ENCODE data around the gene ZMIZ1. TPM values are rescaled to one million over a fixed set of nuclear protein-coding genes. Genes with fewer than 3 reads are reported as not detected.

ZMIZ1 gene
- polyA plus RNA-seq, 1 donor from 2014 or later = 26.8 TPM

- Histone ChIP-seq H3K79me2 (replicated peaks; ENCODE audit: insufficient read depth, low read length) (no peaks in the 10 kb centered on the region), H3K27ac (ENCODE audit: low read length) (no peak overlapping the region), H3K4me3 (ENCODE audit: low read length) (no peak overlapping the region), H4K20me1 (ENCODE audit: insufficient read depth) (no peaks in the 10 kb centered on the region), H3K9me2 (ENCODE audit: insufficient read depth, low read length) (no peaks in the 10 kb centered on the region), H3K27me3 (ENCODE audit: insufficient read depth, low read depth, low read length) (no peaks in the 10 kb centered on the region), H3K9me3 (ENCODE audit: low read length) (no peaks in the 10 kb centered on the region), H3K4me2 (ENCODE audit: low read length) (no peak overlapping the region), H3K36me3 (ENCODE audit: insufficient read depth, low read length) (peaks cover 3% of the 10 kb centered on the region), H2AFZ (ENCODE audit: low read depth, low read length) (no peak overlapping the region), H3K9ac (ENCODE audit: low read length) (no peak overlapping the region), H3F3A (ENCODE audit: insufficient read depth, low read length, poor library complexity, severe bottlenecking) (no peaks in the 10 kb centered on the region)
- no peak for TF ChIP-seq EP300 (conservative IDR thresholded peaks at IDR 0.05; ENCODE audit: poor library complexity, severe bottlenecking)
- TF ChIP-seq POLR2AphosphoS5 (IDR thresholded peaks at IDR 0.05) = no peak
- no peak for TF ChIP-seq TAF1 (IDR thresholded peaks at IDR 0.05; ENCODE audit: low read depth)
- TF ChIP-seq MXI1 (conservative IDR thresholded peaks at IDR 0.05; ENCODE audit: poor library complexity, severe bottlenecking) = no peak
- TF ChIP-seq CTCF (IDR thresholded peaks at IDR 0.05; ENCODE audit: poor library complexity, severe bottlenecking) = no peak
- TF ChIP-seq, protein P1, sequence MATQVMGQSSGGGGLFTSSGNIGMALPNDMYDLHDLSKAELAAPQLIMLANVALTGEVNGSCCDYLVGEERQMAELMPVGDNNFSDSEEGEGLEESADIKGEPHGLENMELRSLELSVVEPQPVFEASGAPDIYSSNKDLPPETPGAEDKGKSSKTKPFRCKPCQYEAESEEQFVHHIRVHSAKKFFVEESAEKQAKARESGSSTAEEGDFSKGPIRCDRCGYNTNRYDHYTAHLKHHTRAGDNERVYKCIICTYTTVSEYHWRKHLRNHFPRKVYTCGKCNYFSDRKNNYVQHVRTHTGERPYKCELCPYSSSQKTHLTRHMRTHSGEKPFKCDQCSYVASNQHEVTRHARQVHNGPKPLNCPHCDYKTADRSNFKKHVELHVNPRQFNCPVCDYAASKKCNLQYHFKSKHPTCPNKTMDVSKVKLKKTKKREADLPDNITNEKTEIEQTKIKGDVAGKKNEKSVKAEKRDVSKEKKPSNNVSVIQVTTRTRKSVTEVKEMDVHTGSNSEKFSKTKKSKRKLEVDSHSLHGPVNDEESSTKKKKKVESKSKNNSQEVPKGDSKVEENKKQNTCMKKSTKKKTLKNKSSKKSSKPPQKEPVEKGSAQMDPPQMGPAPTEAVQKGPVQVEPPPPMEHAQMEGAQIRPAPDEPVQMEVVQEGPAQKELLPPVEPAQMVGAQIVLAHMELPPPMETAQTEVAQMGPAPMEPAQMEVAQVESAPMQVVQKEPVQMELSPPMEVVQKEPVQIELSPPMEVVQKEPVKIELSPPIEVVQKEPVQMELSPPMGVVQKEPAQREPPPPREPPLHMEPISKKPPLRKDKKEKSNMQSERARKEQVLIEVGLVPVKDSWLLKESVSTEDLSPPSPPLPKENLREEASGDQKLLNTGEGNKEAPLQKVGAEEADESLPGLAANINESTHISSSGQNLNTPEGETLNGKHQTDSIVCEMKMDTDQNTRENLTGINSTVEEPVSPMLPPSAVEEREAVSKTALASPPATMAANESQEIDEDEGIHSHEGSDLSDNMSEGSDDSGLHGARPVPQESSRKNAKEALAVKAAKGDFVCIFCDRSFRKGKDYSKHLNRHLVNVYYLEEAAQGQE (IDR thresholded peaks at IDR 0.05; ENCODE audit: borderline replicate concordance) = no peak
- no peak for TF ChIP-seq EZH2 (IDR thresholded peaks at IDR 0.05; ENCODE audit: borderline replicate concordance, insufficient read depth, low read length, poor library complexity, severe bottlenecking)
- TF ChIP-seq SMC3 (conservative IDR thresholded peaks at IDR 0.05; ENCODE audit: poor library complexity) = no peak
- TF ChIP-seq RAD21 (conservative IDR thresholded peaks at IDR 0.05) = no peak
These were observed 235.8 kb downstream of the ZMIZ1 start for GRCh38 chr10:79304479-79305087.

GRCh38 chr10:79305515-79305914 is 236.7 kb downstream of the ZMIZ1 start:
- Histone ChIP-seq H3K79me2 (replicated peaks; ENCODE audit: insufficient read depth, low read length) (no peaks in the 10 kb centered on the region), H3K27ac (ENCODE audit: low read length) (no peak overlapping the region), H3K36me3 (ENCODE audit: insufficient read depth, low read length) (peaks cover 3% of the 10 kb centered on the region)

More at GRCh38 chr10:79305515-79305914, 236.7 kb downstream of the ZMIZ1 start:
- Histone ChIP-seq H3K4me3 (ENCODE audit: low read length) (no peak overlapping the region), H3K27me3 (ENCODE audit: insufficient read depth, low read depth, low read length) (no peaks in the 10 kb centered on the region), H3K9me3 (ENCODE audit: low read length) (no peaks in the 10 kb centered on the region), H3K9ac (ENCODE audit: low read length) (no peak overlapping the region), H3K9me2 (ENCODE audit: insufficient read depth, low read length) (no peaks in the 10 kb centered on the region), H3F3A (ENCODE audit: insufficient read depth, low read length, poor library complexity, severe bottlenecking) (no peaks in the 10 kb centered on the region), H3K4me2 (ENCODE audit: low read length) (no peak overlapping the region), H2AFZ (ENCODE audit: low read depth, low read length) (no peak overlapping the region), H4K20me1 (ENCODE audit: insufficient read depth) (no peaks in the 10 kb centered on the region)
- TF ChIP-seq RAD21 (conservative IDR thresholded peaks at IDR 0.05) (no peak), TAF1 (IDR thresholded peaks at IDR 0.05; ENCODE audit: low read depth) (no peak), CTCF (IDR thresholded peaks at IDR 0.05; ENCODE audit: poor library complexity, severe bottlenecking) (no peak), EZH2 (IDR thresholded peaks at IDR 0.05; ENCODE audit: borderline replicate concordance, insufficient read depth, low read length, poor library complexity, severe bottlenecking) (no peak), SMC3 (conservative IDR thresholded peaks at IDR 0.05; ENCODE audit: poor library complexity) (no peak), MXI1 (conservative IDR thresholded peaks at IDR 0.05; ENCODE audit: poor library complexity, severe bottlenecking) (no peak), EP300 (conservative IDR thresholded peaks at IDR 0.05; ENCODE audit: poor library complexity, severe bottlenecking) (no peak), POLR2AphosphoS5 (IDR thresholded peaks at IDR 0.05) (no peak)
- TF ChIP-seq, protein P1 (IDR thresholded peaks at IDR 0.05; ENCODE audit: borderline replicate concordance) = no peak
